Measurements from ENCODE around the gene DCBLD1. TPM values are rescaled to one million over a fixed set of nuclear protein-coding genes. Genes with fewer than 3 reads are reported as not detected.

DCBLD1 gene
- total and polyA plus RNA-seq, 7 donors: 2.0 to 9.0 (median 4.0) TPM

- no peak overlapping the region for H3K27ac ChIP-seq
- no peak for ATAC-seq
- H3K36me3 ChIP-seq (ENCODE audit: insufficient read depth in 1 of 2, low read depth in 1 of 2): peaks cover 4 to 10% of the 10 kb centered on the region in 2 donors
- intact Hi-C loops (cut with DNase I): no loop called here
- peaks cover under 1% of the 10 kb centered on the region for H3K4me1 ChIP-seq
- H3K4me3 ChIP-seq: no peak overlapping the region
- 94 to 98% (median 97%) methylated on average over 6 of the region's 6 CpGs for WGBS, 3 donors
- no peaks in the 10 kb centered on the region for H3K27me3 ChIP-seq (ENCODE audit: insufficient read depth in 3 of 3, low read length in 2 of 3)
- no peak for TF ChIP-seq CTCF (IDR thresholded peaks at IDR 0.05)
- no peaks in the 10 kb centered on the region for H3K9me3 ChIP-seq
- DNase-seq: no peak
These were observed 36.4 kb downstream of the DCBLD1 start for GRCh38 chr6:117518870-117519269.

GRCh38 chr6:117520603-117521395 lies 38.3 kb downstream of the DCBLD1 start:
- Histone ChIP-seq H3K9me3 (no peaks in the 10 kb centered on the region), H3K36me3 (ENCODE audit: insufficient read depth in 1 of 2, low read depth in 1 of 2) (peaks cover 4 to 18% of the 10 kb centered on the region in 2 donors), H3K27ac (no peak overlapping the region), H3K4me1 (no peaks in the 10 kb centered on the region), H3K4me3 (no peak overlapping the region), H3K27me3 (ENCODE audit: insufficient read depth in 3 of 3, low read length in 2 of 3) (no peaks in the 10 kb centered on the region)
- intact Hi-C loops (cut with DNase I): no loop called here
- DNase-seq: no peak
- ATAC-seq: no peak
- 92 to 95% (median 94%) methylated on average over 4 of the region's 4 CpGs for WGBS, 3 donors
- no peak for TF ChIP-seq CTCF (IDR thresholded peaks at IDR 0.05)

- no peak for TF ChIP-seq CTCF (IDR thresholded peaks at IDR 0.05)
- ATAC-seq (no peak), DNase-seq (no peak)
- H3K27ac ChIP-seq: no peak overlapping the region
- intact Hi-C loops (cut with DNase I): no loop called here
- H3K4me1 ChIP-seq: no peaks in the 10 kb centered on the region
- 92 to 93% (median 93%) methylated on average over 5 of the region's 5 CpGs for WGBS, 3 donors
- H3K36me3 ChIP-seq (ENCODE audit: insufficient read depth in 1 of 2, low read depth in 1 of 2): peaks cover 4 to 18% of the 10 kb centered on the region in 2 donors
- H3K4me3 ChIP-seq: no peak overlapping the region
- H3K27me3 ChIP-seq (ENCODE audit: insufficient read depth in 3 of 3, low read length in 2 of 3): no peaks in the 10 kb centered on the region
- no peaks in the 10 kb centered on the region for H3K9me3 ChIP-seq
These were observed 39.5 kb downstream of the DCBLD1 start for GRCh38 chr6:117521791-117522502.

GRCh38 chr6:117525607-117526006 lies 43.1 kb downstream of the DCBLD1 start:
- no peak for ATAC-seq
- DNase-seq: no peak
- no peak for TF ChIP-seq CTCF (IDR thresholded peaks at IDR 0.05)
- intact Hi-C loops (cut with DNase I): no loop called here
- Histone ChIP-seq H3K4me1 (no peaks in the 10 kb centered on the region), H3K27me3 (ENCODE audit: insufficient read depth in 3 of 3, low read length in 2 of 3) (no peaks in the 10 kb centered on the region), H3K9me3 (no peaks in the 10 kb centered on the region), H3K27ac (no peak overlapping the region), H3K36me3 (ENCODE audit: insufficient read depth in 1 of 2, low read depth in 1 of 2) (peaks cover 2 to 18% of the 10 kb centered on the region in 2 donors), H3K4me3 (no peak overlapping the region)
- 92 to 96% (median 93%) methylated on average over 2 of the region's 2 CpGs for WGBS, 3 donors

Data from psoas muscle (tissue), 8 donors.